T-helper 9 cell (primary cell): ENCODE data around the gene ITGA6.
A peak's percentile ranks its signal among the peaks of the same experiment; 100 is the strongest.

ENCODE experiments used
- DNase-seq: peaks from one replicate; pipeline ENCODE4 v3.0.0-alpha.2; 2020
- total RNA-seq, 2 donors: gene quantifications; one replicate each; lab custom pipeline; 2026; lab: John Stamatoyannopoulos, UW

ITGA6 gene
- total RNA-seq = 140 to 214 reads per million in 2 donors

DNA sequence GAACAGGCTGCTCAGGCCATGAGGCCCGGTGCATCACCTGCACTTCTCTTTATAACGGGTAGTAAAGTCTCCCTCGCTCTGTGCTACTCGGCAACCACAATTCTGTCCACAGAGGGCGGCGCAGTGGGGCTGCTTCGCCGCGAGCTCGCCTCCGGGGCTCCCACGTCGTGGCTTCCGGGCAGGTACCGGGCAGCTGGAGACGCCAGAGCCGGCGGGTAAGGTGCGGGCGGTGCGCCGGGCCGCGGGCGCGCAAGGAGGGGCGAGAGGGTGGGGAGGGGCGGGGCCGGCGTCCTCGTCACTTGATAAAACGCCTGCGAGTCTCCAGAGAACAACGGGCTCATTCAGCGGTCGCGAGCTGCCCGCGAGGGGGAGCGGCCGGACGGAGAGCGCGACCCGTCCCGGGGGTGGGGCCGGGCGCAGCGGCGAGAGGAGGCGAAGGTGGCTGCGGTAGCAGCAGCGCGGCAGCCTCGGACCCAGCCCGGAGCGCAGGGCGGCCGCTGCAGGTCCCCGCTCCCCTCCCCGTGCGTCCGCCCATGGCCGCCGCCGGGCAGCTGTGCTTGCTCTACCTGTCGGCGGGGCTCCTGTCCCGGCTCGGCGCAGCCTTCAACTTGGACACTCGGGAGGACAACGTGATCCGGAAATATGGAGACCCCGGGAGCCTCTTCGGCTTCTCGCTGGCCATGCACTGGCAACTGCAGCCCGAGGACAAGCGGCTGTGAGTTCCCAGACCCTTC, at the start of gene ITGA6:
Gene ITGA6, plus strand, starts transcription at position 331 of the 734 bp plus-strand sequence.
- DNase-seq = peak; percentile 71

DNA sequence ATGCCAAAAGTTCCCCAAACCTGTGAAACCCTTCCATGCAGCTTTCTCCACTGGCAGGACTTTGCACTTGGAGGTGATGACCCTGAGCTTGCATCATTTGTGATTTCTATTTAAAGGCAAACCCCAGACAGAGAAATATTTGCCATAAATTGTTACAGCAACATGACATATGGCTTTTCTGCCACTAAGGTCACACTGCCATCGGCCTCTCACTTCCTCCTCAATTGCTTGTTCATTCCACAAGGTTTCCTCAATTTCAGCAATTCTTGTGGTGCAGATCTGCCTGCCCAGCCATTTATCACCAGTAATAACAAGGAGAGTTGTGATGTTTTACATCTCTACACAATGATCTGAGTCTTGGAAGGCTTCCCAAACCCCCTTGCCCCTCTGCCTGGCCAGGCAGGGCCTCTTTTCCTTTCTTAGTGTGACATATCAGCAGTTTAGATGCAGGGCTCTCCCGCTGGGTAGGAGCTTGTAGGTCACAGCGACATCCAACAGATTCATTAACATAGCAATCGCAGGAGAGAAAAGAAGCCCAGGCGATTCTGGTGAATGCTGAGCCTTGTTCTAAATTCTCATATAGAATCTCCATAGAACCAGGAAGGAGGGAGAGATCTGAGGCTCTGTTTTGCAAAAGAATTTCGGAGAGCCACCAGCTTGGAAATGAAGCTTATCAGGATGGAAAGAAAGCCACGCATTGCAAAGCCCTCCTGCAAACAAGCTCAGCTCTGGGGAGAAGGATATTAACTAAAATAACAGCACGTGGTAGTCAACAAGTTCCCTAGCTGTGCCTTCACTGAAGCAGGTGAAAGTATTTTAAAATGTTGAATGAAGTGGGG, 46.7 kb upstream of the ITGA6 start:
- DNase-seq = no peak

DNA sequence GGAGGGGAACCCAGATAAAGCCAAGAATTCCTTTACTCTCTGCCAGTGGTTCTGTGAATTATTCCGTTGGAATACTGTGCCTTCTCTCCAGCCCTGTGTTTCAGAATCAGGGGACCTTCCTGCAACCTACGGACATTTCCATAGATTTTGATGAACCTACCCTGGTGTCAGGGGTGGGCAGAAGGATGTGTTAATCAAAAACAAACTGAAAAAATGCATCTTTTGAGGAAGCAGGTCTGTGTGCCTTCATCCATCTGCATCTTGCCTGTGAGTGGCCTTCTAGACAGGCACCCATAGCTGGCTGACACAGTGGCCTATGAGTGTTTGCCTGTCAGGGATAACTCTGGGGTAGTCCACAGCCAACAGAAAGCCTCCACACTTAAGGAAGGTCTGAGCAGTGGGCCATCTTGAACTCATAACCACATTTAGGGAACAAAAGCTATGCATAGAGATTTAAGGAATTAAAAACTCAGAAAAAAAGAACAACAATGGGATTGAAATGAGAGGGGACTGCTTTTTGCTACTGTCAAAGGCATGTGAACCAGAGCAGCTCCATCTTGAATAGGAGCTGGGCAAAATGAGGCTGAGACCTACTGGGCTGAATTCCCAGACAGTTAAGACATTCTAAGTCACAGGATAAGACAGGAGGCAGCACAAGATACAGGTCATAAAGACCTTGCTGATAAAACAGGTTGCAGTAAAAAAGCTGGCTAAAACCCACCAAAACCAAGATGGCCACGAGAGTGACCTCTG, 45.9 kb upstream of the ITGA6 start:
- DNase-seq = no peak

DNA sequence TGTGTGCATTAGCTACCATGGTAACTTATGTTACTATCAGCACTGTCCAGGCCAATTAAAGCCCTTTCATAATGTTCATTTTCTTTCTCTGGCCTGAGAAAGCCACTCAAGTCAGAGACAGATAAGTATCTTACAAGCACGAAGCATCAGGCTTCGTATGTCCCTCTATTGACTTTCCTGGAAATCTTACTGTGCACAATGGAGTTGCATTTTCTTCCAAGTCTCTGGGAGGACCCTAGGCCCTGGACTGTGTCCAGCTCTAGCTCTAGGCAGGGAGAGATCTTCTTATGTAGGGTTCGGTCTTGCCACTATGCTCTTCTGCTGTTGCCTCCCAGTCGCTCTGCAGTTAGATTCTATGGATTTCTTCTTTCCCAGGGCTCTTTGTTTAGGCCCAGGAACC, 40.0 kb upstream of the ITGA6 start:
- no peak for DNase-seq

DNA sequence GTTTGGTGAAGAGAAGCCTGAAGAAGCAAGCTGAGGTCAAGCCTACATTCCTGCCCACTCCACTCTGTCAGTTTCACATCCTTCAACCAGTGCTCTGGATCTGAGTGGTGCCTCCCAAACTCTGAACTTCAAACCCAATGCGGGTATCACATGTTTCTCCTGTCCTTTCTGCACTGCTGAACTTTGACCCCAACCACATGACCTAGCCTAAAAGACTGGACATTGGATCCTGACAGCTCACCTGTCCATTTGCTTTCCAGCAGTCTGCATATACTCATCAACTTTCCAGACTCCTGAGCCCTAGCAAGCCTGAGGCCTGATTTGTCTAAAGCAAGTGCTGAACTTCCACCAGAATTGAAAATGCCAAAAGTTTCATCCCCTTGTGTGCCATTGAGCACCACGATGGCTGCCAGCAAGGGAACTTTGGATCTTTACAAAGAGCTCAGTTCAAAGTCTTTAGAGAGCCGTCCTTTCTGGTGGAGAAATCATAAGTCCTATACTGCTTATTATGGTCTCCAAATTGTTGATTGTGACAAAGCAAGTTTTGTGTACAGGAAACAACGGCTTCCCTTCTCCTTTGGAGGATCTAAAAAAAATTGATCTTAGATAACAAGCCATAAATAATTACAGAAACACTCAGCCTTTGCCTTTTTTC, 37.6 kb upstream of the ITGA6 start:
- no peak for DNase-seq

DNA sequence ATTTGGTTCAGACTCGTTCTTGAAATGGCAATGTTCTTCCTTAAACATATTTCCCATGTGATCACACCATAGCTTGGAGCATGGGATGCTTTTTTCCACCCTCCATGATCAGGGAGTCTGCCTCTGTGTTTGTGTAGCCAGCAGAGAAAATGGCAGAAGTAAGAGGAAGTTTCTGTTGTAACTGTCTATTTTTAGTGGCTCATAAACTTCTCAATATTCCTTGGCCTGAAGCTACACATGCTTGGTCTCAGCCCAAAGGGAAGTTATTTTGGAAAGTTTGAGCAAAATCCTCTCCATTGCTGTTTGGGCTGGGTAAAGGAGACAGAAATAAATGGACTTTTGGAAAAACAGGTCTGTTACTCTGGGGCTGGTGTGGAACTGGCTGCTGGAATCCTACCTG, 33.4 kb upstream of the ITGA6 start:
- no peak for DNase-seq

DNA sequence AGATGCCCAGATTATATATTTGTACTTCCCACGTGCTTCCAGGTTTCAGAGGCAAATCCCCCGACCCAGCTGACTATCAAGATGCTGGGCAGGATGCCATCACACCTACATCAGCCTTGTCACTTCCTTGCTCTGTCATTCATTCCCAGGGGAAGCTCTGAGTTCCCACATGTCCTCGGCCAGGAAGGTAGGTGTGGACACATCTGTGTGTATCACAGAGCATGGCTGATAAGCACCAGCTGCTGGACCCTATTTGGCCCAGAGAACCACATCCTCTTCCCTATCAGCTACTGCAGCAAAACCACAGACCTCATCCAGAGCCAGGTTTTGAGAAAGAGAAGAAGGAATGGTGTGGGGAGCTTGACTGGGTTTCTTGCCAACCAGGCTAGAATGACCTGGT, 31.9 kb upstream of the ITGA6 start:
- DNase-seq = no peak

DNA sequence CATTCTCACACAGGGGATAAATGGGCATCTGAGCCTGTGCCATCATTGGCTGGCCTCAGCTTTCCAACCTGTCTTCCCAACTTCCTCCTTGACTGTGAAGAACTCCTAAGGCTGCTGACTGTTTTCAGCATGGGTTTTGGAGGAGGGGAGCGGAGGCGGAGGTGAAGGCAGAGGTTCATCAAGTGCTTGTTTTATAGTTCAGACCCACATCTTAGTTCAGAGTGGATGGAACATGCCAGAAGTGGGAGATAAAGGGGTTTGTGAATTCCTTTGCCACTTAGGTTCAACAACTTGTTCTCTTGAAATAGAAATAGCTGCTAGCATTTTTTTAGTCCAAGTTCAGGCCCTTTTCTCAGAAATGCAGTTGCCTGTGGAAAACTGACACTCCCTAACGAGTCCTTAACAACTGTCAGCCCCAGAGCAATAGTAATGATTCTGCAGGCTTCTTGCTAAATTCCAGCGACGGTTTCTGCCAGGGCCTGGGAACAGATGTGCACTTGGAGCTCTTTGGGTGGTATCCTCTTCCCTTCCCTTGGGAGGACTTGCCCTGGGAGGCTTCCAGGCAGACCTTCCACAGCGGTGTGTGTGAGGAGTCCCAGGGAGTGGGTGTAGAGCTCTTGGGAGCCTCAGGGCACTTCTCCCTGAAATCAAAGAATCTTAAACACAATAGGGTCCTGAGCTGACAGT, 30.1 kb upstream of the ITGA6 start:
- DNase-seq = no peak

DNA sequence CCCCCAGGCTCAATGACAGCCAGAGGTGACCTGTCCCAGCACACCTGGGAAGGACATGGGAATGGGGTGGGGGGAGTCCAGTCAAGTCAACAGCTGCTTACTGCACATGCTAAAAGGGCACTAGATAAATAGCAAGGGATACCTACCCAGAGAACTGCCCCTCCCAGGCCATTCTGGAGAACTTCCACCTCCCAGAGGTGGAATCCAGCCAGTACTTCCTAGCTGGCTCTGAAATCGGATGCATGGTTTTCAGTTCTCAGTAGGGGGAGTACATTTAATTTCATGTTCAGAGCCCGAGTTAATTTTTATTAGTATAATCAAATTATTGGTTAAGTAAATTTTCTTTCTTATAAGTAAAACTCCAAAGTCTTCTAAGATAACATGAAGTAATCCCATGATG, 28.9 kb upstream of the ITGA6 start:
- no peak for DNase-seq

DNA sequence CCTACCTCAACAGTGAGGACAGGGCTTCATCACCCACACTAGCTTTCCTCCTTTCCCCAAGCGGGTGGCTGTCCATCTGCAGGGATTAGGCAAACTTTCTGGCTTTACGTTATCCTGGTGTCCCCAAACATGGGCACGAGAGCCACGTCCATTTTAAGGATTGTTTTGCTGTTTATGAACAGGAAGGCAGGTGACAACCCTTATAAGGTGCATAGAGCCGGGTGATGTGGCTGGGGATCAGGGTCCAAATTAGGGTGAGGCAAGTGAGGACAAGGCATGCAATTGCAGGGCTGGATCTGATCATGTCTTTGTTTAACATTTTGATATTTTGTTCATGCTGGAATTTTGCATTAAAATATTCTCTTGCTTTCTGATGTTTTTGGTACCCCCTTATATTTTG, 27.6 kb upstream of the ITGA6 start:
- no peak for DNase-seq

DNA sequence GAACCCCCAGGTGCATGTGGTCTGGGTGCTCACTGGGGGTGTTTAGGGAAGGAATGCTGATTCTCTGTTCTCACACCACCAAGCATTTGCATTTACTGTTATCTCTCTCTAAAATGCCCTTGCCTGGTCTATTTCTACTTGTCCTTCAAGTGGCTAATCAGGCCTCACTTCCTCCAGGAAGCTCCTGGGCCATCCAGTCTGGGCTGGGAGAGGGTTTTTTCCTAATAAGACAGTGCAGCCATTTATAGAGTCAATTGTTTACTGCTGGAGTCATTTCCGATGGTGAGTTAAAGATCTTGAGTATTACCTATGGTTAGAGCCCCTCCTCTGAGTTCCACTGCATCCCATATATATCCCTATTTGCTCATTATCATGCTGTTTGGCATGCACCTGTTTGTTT, 25.2 kb upstream of the ITGA6 start:
- no peak for DNase-seq

DNA sequence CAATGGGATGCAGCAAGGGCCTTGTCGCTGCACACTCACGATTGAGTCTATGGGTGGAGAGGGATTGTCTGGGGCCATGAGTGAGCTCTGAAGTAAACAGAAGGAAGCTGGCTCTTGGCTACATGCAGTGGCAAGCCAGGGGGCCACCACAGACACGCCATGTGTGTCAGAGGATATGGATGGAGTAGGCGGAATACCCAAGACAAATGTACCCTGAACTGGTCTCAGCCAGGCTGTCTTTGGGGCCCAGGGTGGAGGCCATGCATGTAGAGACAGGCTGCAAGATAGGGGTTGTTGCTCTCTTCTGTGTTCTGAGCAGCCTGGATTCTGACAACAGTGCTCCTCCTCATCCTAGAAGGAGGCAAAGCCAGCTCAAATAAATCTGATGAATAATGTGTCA, 24.0 kb upstream of the ITGA6 start:
- no peak for DNase-seq

DNA sequence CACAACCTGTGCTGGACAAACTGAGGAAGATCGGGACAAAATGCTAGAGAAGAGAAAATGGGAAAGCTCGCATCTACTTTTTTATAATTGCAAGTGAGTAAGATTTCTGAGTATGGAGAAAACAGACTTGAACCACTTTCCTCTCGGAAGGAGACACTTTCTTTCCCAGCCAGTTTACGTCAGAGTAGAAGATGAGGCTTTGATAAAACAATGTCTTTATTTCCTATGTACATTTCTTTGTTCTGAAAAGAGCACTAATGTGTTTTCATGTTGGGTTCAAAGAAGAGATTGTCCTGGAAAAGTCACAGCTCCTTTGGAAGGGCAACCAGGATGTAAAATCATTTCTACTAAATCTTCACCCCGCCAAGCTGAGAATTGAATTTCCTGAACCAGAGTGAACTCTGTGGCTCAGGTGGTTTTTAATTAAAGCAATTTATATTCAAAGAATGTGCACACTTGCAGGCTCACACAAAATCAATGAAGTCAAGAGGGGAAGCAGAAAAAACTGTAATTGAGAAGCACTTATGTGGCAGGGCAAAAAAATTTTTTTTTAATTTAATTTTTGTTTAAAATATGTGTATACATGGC, 23.4 kb upstream of the ITGA6 start:
- DNase-seq = no peak

DNA sequence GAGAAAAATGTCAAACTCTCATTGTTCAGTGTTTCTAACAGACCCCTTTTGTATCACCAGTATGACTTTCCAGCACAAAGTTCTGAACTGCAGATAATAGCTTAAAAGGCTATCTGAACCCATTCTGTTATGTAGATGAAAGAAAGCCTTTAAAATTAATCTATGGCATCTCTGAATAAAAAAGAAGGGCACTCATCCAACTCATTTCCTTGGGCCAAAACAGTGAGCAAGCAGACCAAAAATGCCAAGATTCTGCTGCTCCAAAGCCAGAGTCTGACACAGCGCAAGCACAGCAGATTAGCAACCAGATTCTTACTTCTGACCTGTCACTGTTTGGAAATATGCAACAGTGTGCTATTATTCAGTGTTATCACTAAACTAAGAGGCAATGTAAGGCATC, 22.6 kb upstream of the ITGA6 start:
- DNase-seq = no peak

DNA sequence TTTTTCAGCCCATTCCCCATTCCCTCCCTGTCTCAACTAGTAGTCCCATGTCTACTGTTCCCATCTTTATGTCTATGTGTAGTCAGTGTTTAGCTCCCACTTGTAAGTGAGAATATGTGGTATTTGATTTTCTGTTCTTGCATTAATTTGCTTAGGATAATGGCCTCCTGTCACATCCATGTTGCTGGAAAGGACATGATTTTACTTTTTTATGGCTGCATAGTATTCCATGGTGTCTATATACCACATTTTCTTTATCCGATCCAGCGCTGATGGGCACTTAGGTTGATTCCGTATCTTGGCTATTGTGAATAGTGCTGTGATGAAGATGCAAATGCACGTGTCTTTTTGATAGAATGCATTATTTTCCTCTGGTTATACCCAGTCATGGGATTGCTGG, 21.7 kb upstream of the ITGA6 start:
- DNase-seq = no peak

DNA sequence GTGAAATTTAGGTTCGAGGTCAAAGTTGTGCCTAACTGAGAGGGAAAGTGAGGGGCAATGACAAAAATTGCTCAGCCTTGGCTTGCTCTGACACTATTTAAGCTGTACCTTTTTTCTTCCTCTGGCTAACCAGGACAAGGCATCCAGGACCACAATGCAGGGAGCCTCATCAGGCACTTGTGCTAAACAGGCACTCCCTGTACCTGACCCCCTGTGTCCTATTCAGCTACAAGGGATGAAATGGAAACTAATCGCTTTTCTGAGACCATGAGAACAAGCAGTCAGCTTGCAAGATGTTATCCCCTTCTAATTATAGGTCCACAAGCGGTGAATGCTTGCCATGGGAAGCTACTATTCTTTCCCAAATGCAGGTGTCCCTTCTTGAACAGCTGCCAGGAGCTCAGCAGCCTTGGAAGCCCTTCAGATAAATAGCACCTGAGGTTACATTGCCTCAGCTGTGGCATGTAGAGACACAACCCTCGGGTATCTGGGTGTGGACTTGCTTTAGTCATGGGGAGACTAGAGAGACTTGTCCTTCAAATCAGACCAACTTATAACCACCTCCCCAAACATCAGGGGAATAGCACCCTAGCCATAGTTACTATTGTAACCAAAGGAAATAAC, 19.1 kb upstream of the ITGA6 start:
- DNase-seq = no peak

DNA sequence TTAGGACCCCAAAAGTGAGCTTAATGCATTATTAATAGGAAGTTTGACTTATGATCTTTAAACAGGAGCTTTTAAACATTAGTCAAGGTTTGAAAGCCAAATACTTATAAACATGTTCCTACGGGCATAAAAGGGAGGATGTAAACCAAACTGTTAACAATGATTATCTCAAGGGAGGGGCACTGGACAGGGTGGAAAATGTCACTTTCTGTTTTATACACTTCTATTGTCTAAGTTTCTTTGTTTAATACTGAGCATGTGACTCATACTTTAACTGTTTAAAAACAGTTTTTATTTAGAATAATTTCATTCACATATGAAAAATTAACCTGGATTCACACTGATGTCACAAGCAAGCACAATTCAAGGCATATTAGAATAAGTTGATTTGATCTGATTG, 18.3 kb upstream of the ITGA6 start:
- no peak for DNase-seq

DNA sequence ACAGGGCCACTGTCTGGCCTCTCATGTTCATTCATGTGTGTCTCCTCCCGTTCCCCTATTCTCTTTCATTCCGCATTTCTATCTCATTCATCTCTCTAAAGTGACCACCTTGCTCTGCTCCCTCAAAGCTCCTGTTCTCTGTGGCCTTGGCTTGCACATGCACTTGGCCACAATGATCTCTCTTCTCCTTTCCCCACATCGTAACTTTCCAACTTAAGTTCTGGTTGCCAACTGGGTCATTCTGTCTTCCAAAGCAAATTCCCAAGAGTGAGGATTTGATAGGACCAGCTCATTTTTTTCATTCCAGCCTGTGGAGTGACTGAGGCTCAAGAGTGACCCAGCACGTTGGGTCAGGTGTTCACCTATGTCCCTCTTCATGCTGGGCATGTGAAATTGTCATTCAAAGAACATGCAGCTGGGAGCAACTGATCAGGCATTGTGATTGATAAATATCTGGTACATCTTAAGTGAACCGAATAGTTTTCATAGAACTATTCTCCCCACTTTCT, 14.3 kb upstream of the ITGA6 start:
- DNase-seq = no peak

DNA sequence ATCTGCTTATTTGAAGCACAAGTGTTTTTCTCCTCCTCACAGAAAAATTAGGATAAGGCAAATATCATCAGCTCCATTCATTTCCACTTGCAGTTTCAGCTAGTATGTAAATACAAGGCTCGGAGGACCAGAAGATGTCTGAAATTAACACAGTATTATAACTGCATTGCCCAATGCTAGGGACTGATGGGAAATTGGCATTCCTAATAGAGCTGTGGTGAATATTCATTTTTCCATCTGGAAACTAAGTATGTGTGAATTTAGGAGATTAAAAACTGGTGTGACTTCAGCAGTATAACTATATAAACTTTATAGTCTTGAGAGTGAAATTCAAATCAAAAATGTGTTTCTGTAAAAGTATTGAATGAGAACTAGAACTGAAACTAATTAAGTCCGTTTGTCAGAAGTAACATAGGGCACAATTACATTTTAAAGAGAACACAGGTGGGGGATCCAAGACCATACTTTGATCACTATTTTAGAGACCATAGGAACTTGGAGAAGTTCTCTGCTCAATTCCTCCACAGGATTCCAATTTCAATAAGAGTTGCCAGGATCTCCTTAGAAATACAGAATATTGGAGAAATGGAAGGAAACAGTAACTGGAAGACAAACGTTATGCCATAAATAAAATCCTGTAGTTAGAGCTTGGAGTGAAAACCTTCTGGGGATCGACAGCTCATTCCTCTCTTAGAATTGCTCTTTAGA, 12.1 kb upstream of the ITGA6 start:
- DNase-seq = no peak

DNA sequence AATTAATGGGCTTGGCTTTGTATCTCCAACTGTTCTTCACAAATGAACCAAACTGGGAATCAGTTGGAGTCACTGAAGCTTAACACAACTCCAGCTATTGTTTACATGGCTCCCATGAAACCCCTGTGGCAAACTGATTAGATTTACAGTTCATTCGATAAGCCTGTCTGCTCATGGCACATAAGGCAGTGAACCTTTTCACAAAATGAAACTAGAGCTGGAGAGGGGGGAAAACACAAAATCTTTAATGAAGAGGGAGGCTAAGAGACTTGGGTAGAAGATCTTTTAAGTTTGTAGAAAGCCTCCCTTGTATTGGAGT, 11.6 kb upstream of the ITGA6 start:
- DNase-seq = no peak
